Colonic mucosa (tissue), 4 donors: Measurements from ENCODE around the gene TMEM269. TPM values are rescaled to one million over a fixed set of nuclear protein-coding genes. Genes with fewer than 3 reads are reported as not detected.

Source experiments
- DNase-seq: peaks from one replicate; pipeline ENCODE4 v3.0.0-alpha.2; 2020
- H3K27ac ChIP-seq: fragments of 200-600 bp; one replicate; pipeline ENCODE4 v1.8.0; 2021
- H3K27me3 ChIP-seq: fragments of 200-600 bp; one replicate; pipeline ENCODE4 v1.8.0; 2021
- H3K36me3 ChIP-seq: fragments of 200-600 bp; one replicate; pipeline ENCODE4 v1.8.0; 2021
- H3K4me1 ChIP-seq: fragments of 200-600 bp; one replicate; pipeline ENCODE4 v1.8.0; 2021; ENCODE audit warnings: mild to moderate bottlenecking
- H3K4me3 ChIP-seq: fragments of 200-600 bp; one replicate; pipeline ENCODE4 v1.8.0; 2021
- H3K9ac ChIP-seq, 2 donors: one replicate each; pipeline ENCODE4 v1.7.0; 2013; ENCODE audit warnings: control low read depth in 2 of 2, low read depth in 2 of 2, low read length in 2 of 2
- H3K9me3 ChIP-seq: fragments of 200-600 bp; one replicate; pipeline ENCODE4 v1.8.0; 2021
- CTCF ChIP-seq: fragments of 200-600 bp; IDR thresholded peaks from one replicate; pipeline ENCODE4 v1.8.0; 2022; ENCODE audit warnings: antibody characterized with exemption, mild to moderate bottlenecking
- intact Hi-C: fragments of 100-400 bp; cut with DNase I; formaldehyde crosslinking; loops from one replicate; pipeline ENCODE4 v1.14.1; 2022
- total RNA-seq, 2 donors: library from RNA; stranded (reverse); fragmentation: NEBNext Ultra II Directional in 1 of 2; extraction: Animal tissue kit (Norgen Biotek cat#: 25700) in 1 of 2; gene quantifications; one replicate each; pipeline ENCODE4 v1.2.1, GENCODE V29; 2021
- donor health status: healthy.
- donor health status: DM: no; HTN: no; CAD: no.
- donor health status: DM: no; HTN: no; CAD: no.

TMEM269 gene
- total RNA-seq, 2 donors from 2014 or later, result 0.10 TPM; not detected in 1

DNA sequence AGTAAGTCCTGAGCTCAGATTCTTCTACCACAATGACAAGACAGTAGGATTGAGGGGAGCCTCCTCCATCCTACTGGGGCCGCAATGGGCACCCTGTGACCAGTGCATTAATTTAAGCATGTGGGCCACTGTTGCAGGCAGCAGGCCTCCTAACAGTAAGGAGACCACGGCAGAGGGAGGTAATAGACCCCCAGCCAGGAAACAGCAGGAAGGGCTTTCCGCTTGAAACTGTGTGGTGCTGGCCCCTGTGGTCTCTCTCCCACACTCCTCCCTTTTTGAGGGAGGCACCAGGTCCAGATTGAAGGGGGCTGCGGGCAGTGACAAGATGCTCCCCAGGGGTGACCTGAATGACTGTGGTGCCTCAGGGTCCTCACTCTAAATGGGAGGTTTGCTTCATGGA is 43.1 kb upstream of the TMEM269 start:
- intact Hi-C loops, result loop anchor here (10.0 kb wide), 1 partner anchor 397 kb away; no protein-coding TSS in a partner anchor
- no peak overlapping the region for H3K9ac ChIP-seq
- no peaks in the 10 kb centered on the region for H3K9me3 ChIP-seq
- H3K4me3 ChIP-seq, result no peak overlapping the region
- no peaks in the 10 kb centered on the region for H3K36me3 ChIP-seq
- TF ChIP-seq CTCF, result no peak
- no peak for DNase-seq
- no peak overlapping the region for H3K27ac ChIP-seq
- H3K27me3 ChIP-seq, result no peaks in the 10 kb centered on the region
- H3K4me1 ChIP-seq, result no peaks in the 10 kb centered on the region

DNA sequence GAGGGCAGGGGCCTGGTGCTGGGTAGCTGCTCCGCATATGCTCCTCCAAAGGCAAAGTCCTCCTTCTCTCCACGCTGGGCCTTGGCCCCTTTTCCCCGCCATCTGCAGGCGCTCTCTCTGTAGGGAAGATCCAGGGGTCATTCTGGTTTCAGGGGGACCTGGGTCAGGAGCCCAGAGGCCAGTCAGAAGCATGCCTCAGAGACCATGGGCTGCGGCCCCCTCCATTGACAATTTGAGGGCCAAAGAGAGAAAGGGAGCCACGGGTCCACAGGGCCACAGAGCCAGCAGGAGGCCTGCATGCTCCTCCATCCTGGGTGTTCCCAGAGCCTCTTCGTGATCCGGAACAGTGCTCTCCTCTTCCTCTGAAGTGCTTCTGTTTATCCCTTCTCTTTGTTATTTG is 42.6 kb upstream of the TMEM269 start:
- H3K4me1 ChIP-seq, result no peaks in the 10 kb centered on the region
- no peaks in the 10 kb centered on the region for H3K9me3 ChIP-seq
- intact Hi-C loops, result loop anchor here (10.0 kb wide), 1 partner anchor 397 kb away; no protein-coding TSS in a partner anchor
- no peaks in the 10 kb centered on the region for H3K27me3 ChIP-seq
- no peak for DNase-seq
- no peaks in the 10 kb centered on the region for H3K36me3 ChIP-seq
- H3K4me3 ChIP-seq, result no peak overlapping the region
- no peak overlapping the region for H3K27ac ChIP-seq
- H3K9ac ChIP-seq, result no peak overlapping the region
- TF ChIP-seq CTCF, result no peak

DNA sequence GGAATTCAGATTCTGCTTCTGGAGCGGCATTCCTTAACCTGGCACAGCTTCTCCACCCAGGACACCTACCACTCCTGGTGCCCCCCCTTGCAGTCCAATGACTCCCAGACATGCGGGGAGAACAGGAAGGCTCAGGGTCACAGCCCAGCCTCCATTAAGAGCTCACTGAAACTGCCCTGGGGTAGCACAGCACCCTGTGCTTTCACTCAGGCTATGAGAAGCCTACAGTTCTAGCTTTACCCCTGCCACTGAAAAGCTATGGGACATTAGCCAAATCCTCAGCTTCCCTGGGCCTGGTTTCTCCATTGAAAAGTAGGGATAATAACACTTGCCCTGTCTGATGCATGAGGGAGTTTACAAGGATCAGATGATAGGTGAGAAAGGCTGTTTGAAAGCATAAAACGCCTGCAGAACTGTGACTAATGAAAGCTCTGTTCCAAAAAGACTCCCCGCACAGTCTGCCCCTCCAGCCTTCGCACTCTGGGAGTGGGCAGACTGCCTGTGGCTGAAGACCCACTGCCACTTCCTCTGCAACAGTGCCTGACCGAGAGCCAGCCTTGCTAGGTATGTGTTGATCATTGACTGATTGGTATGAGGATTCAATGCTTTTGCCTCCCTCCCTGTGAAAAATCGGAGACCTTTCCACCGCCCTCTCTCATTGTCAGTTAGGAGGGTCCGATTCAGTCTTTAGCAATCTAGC is 42.0 kb upstream of the TMEM269 start:
- Histone ChIP-seq H3K27me3 (no peaks in the 10 kb centered on the region), H3K4me1 (no peaks in the 10 kb centered on the region), H3K27ac (no peak overlapping the region), H3K9me3 (no peaks in the 10 kb centered on the region), H3K36me3 (no peaks in the 10 kb centered on the region), H3K9ac (no peak overlapping the region), H3K4me3 (no peak overlapping the region)
- DNase-seq, result no peak
- intact Hi-C loops, result loop anchor here (10.0 kb wide), 1 partner anchor 398 kb away; no protein-coding TSS in a partner anchor
- TF ChIP-seq CTCF, result no peak

DNA sequence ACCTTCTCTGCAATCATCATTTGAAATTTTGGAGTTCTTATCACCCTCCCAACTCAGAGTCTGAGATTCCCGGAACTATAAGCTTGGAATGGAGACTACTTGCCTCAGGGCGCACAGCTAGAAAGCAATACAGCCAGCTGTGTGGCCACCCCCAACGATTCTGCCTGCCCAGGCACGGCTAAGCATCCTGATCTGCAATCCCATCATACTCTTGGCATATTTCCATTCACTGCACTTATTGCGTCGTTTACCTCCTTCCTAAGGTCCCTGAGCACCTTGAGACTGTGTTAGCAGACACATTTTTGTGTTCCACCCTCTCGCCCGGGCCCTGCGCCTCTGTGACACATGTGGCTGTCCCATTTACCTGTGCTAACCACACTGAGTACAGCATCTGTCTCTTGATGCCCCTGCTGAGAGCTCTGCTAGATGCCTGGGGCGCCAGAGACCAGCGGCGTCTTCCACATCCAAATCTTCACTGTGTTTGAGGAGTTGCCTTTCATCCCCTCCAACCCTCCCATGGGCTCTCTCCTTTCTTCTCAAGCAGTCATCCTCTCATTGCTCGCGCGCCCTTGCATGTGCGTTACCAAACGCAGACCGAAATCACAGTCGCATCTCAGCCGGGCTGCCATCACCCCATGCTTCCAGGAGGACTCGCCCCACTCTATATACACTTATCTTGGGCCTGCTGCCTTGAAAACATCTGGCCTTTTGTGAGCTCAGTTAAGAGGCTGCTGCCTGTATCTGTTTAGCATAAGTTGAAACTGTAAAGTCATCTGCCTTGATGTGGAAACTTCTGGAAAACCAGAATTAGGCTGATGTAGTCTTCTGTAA is 41.3 kb upstream of the TMEM269 start:
- Histone ChIP-seq H3K27me3 (no peaks in the 10 kb centered on the region), H3K9me3 (no peaks in the 10 kb centered on the region), H3K4me1 (no peaks in the 10 kb centered on the region), H3K27ac (no peak overlapping the region), H3K36me3 (no peaks in the 10 kb centered on the region), H3K9ac (no peak overlapping the region), H3K4me3 (no peak overlapping the region)
- no peak for DNase-seq
- TF ChIP-seq CTCF, result no peak
- intact Hi-C loops, result loop anchor here (10.0 kb wide), 1 partner anchor 399 kb away; no protein-coding TSS in a partner anchor

DNA sequence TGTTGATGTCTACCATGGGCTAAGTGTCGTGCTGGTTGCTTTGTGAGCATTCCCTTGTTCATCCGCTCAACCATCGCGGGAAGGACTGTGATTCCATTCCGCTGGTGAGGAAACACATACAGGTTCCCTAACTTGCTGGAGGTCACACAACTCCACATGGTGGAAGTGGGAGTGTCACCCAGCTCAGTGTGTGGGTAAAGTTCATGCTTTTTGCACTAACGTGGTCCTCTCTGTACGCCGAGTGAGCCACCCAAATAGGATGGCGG is 40.7 kb upstream of the TMEM269 start:
- H3K9ac ChIP-seq, result no peak overlapping the region
- no peaks in the 10 kb centered on the region for H3K4me1 ChIP-seq
- DNase-seq, result no peak
- no peak overlapping the region for H3K4me3 ChIP-seq
- H3K36me3 ChIP-seq, result no peaks in the 10 kb centered on the region
- H3K27ac ChIP-seq, result no peak overlapping the region
- no peaks in the 10 kb centered on the region for H3K9me3 ChIP-seq
- intact Hi-C loops, result loop anchor here (10.0 kb wide), 1 partner anchor 399 kb away; no protein-coding TSS in a partner anchor
- no peaks in the 10 kb centered on the region for H3K27me3 ChIP-seq
- no peak for TF ChIP-seq CTCF
